AG04449 (cell line): ENCODE measurements around the gene MAST3.

Source experiments
- CTCF ChIA-PET: fragments of 350-600 bp; formaldehyde crosslinking; extraction: SDS; loops from one replicate; lab custom pipeline; 2021; ENCODE audit warnings: antibody characterized with exemption; lab: Yijun Ruan, JAX
- POLR2A ChIA-PET: fragments of 400-600, 350-600 bp; formaldehyde crosslinking; extraction: SDS; loops from one replicate; lab custom pipeline; 2020; ENCODE audit warnings: antibody characterized with exemption, inconsistent platforms; lab: Yijun Ruan, JAX
- DNase-seq: peaks from one replicate; pipeline ENCODE4 v3.0.0-alpha.2; 2010; ENCODE audit warnings: low read depth, low spot score
- H3K4me3 ChIP-seq: 2 replicates; pipeline ENCODE4 v1.5.1; 2011; ENCODE audit warnings: low read depth, mild to moderate bottlenecking, control low read depth, low read length
- CTCF ChIP-seq: IDR thresholded peaks from one replicate; pipeline ENCODE4 v1.5.1; 2011; ENCODE audit warnings: mild to moderate bottlenecking, moderate library complexity, low read length, control low read depth, inconsistent platforms; ENCODE audit not compliant: insufficient read depth; ENCODE audit errors: missing control alignments

MAST3 gene

GRCh38 chr19:18145391-18145999, 47.9 kb downstream of the MAST3 start:
- no peak overlapping the region for H3K4me3 ChIP-seq
- DNase-seq: no peak
- TF ChIP-seq CTCF: no peak
- POLR2A ChIA-PET: no interaction called here
- CTCF ChIA-PET: interaction anchor here (0.9 to 1.3 kb wide), 4 partner anchors 14 to 16 kb away, joined by 3 to 5 read pairs (median 3); no protein-coding TSS in a partner anchor

GRCh38 chr19:18147396-18147795, 49.8 kb downstream of the MAST3 start:
- POLR2A ChIA-PET: no interaction called here
- DNase-seq: no peak
- CTCF ChIA-PET: interaction anchor here (1.4 kb wide), 1 partner anchor 34 kb away, joined by 5 read pairs; no protein-coding TSS in a partner anchor
- TF ChIP-seq CTCF: no peak
- no peak overlapping the region for H3K4me3 ChIP-seq

- no peak overlapping the region for H3K4me3 ChIP-seq
- CTCF ChIA-PET: interaction anchor here (3.5 kb wide), 1 partner anchor 7 kb away, joined by 19 read pairs; no protein-coding TSS in a partner anchor
- DNase-seq: no peak
- POLR2A ChIA-PET: no interaction called here
- TF ChIP-seq CTCF: no peak
Measured at GRCh38 chr19:18149596-18149975, 52.0 kb downstream of the MAST3 start.

- no peak for TF ChIP-seq CTCF
- CTCF ChIA-PET: interaction anchor here (0.6 to 3.5 kb wide), 15 partner anchors 9 to 214 kb away, joined by 3 to 27 read pairs (median 5); no protein-coding TSS in a partner anchor
- DNase-seq: no peak
- no peak overlapping the region for H3K4me3 ChIP-seq
- POLR2A ChIA-PET: interaction anchor here (0.5 to 1.8 kb wide), 2 partner anchors 14 to 1041 kb away, joined by 3 to 4 read pairs; partner anchors contain the start of genes BORCS8 and RFXANK
Measured at GRCh38 chr19:18150776-18151624, 53.4 kb downstream of the MAST3 start.

- CTCF ChIA-PET: interaction anchor here (0.7 to 3.5 kb wide), 12 partner anchors 9 to 173 kb away, joined by 3 to 27 read pairs (median 9); no protein-coding TSS in a partner anchor
- POLR2A ChIA-PET: interaction anchor here (0.8 to 1.8 kb wide), 3 partner anchors 15 to 233 kb away, joined by 3 to 4 read pairs (median 3); partner anchors contain the start of genes GDF15 and MPV17L2
- peak overlapping the region; percentile 66 for H3K4me3 ChIP-seq
- TF ChIP-seq CTCF: peak; percentile 68
- DNase-seq: peak; percentile 74
Measured at GRCh38 chr19:18152442-18152816, 54.9 kb downstream of the MAST3 start.
